Measurements from ENCODE around the gene CACNA1C.

CACNA1C gene

GRCh38 chr12:2666411-2666810, 613.6 kb downstream of the CACNA1C start:
- Histone ChIP-seq H3K36me3 (no peaks in the 10 kb centered on the region), H3K4me3 (ENCODE audit: low read depth, low read length) (no peak overlapping the region), H3K27ac (no peak overlapping the region), H3K9me3 (ENCODE audit: severe bottlenecking) (no peaks in the 10 kb centered on the region), H3K27me3 (ENCODE audit: insufficient read depth, low read depth, severe bottlenecking) (no peaks in the 10 kb centered on the region)
- no peak for TF ChIP-seq CTCF (IDR thresholded peaks at IDR 0.05; ENCODE audit: low read depth, low read length)
- no peak for DNase-seq

GRCh38 chr12:2666846-2667245, 614.1 kb downstream of the CACNA1C start:
- no peak overlapping the region for H3K4me3 ChIP-seq (ENCODE audit: low read depth, low read length)
- no peak for TF ChIP-seq CTCF (IDR thresholded peaks at IDR 0.05; ENCODE audit: low read depth, low read length)
- DNase-seq, result no peak
- H3K9me3 ChIP-seq (ENCODE audit: severe bottlenecking), result no peaks in the 10 kb centered on the region
- H3K27ac ChIP-seq, result no peak overlapping the region
- H3K27me3 ChIP-seq (ENCODE audit: insufficient read depth, low read depth, severe bottlenecking), result no peaks in the 10 kb centered on the region
- no peaks in the 10 kb centered on the region for H3K36me3 ChIP-seq

GRCh38 chr12:2667716-2668440, 615.1 kb downstream of the CACNA1C start:
- no peak for DNase-seq
- no peak for TF ChIP-seq CTCF (IDR thresholded peaks at IDR 0.05; ENCODE audit: low read depth, low read length)
- Histone ChIP-seq H3K4me3 (ENCODE audit: low read depth, low read length) (no peak overlapping the region), H3K9me3 (ENCODE audit: severe bottlenecking) (no peaks in the 10 kb centered on the region), H3K36me3 (no peaks in the 10 kb centered on the region), H3K27me3 (ENCODE audit: insufficient read depth, low read depth, severe bottlenecking) (no peaks in the 10 kb centered on the region), H3K27ac (no peak overlapping the region)

GRCh38 chr12:2668816-2669215, 616.0 kb downstream of the CACNA1C start:
- no peak for DNase-seq
- H3K4me3 ChIP-seq (ENCODE audit: low read depth, low read length), result no peak overlapping the region

GRCh38 chr12:2669560-2669959, 616.8 kb downstream of the CACNA1C start:
- no peak for TF ChIP-seq CTCF (IDR thresholded peaks at IDR 0.05; ENCODE audit: low read depth, low read length)
- no peak for DNase-seq
- no peaks in the 10 kb centered on the region for H3K36me3 ChIP-seq
- H3K9me3 ChIP-seq (ENCODE audit: severe bottlenecking), result no peaks in the 10 kb centered on the region
- H3K27me3 ChIP-seq (ENCODE audit: insufficient read depth, low read depth, severe bottlenecking), result no peaks in the 10 kb centered on the region
- H3K4me3 ChIP-seq (ENCODE audit: low read depth, low read length), result no peak overlapping the region
- H3K27ac ChIP-seq, result no peak overlapping the region

More at GRCh38 chr12:2668816-2669215, 616.0 kb downstream of the CACNA1C start:
- Histone ChIP-seq H3K9me3 (ENCODE audit: severe bottlenecking) (no peaks in the 10 kb centered on the region), H3K27ac (no peak overlapping the region), H3K36me3 (no peaks in the 10 kb centered on the region), H3K27me3 (ENCODE audit: insufficient read depth, low read depth, severe bottlenecking) (no peaks in the 10 kb centered on the region)
- no peak for TF ChIP-seq CTCF (IDR thresholded peaks at IDR 0.05; ENCODE audit: low read depth, low read length)

GRCh38 chr12:2672863-2673262, 620.1 kb downstream of the CACNA1C start:
- TF ChIP-seq CTCF (IDR thresholded peaks at IDR 0.05; ENCODE audit: low read depth, low read length), result no peak
- Histone ChIP-seq H3K27me3 (ENCODE audit: insufficient read depth, low read depth, severe bottlenecking) (no peaks in the 10 kb centered on the region), H3K27ac (no peak overlapping the region), H3K36me3 (no peaks in the 10 kb centered on the region), H3K4me3 (ENCODE audit: low read depth, low read length) (no peak overlapping the region), H3K9me3 (ENCODE audit: severe bottlenecking) (no peaks in the 10 kb centered on the region)
- no peak for DNase-seq
